Smooth muscle cell (in vitro differentiated cells): ENCODE data around the gene RIOX2. TPM values are rescaled to one million over a fixed set of nuclear protein-coding genes. Genes with fewer than 3 reads are reported as not detected.
A peak's percentile ranks its signal among the peaks of the same experiment; 100 is the strongest.

Experiments used
- DNase-seq: peaks from one replicate; lab custom pipeline; 2025; ENCODE audit not compliant: unreplicated experiment; lab: John Stamatoyannopoulos, UW
- H2AFZ ChIP-seq: fragments of 200-600 bp; sonication (generic); 2 replicates; pipeline ENCODE4 v1.6.0; 2016; ENCODE audit warnings: antibody characterized with exemption, low read depth, mild to moderate bottlenecking
- H3F3A ChIP-seq: fragments of 200-600 bp; sonication (generic); 2 replicates; pipeline ENCODE4 v1.6.0; 2017; ENCODE audit warnings: antibody characterized with exemption, low read depth
- H3K27ac ChIP-seq: fragments of 200-600 bp; sonication (generic); 2 replicates; pipeline ENCODE4 v1.5.1; 2016; ENCODE audit warnings: low read depth, mild to moderate bottlenecking
- H3K27me3 ChIP-seq: fragments of 200-600 bp; sonication (generic); 2 replicates; pipeline ENCODE4 v1.6.1; 2016; ENCODE audit warnings: low read depth, mild to moderate bottlenecking
- H3K36me3 ChIP-seq: fragments of 200-600 bp; sonication (generic); 2 replicates; pipeline ENCODE4 v1.5.1; 2016; ENCODE audit warnings: low read depth
- H3K4me1 ChIP-seq: fragments of 200-600 bp; sonication (generic); 2 replicates; pipeline ENCODE4 v1.5.1; 2016; ENCODE audit warnings: low read depth
- H3K4me2 ChIP-seq: fragments of 200-600 bp; sonication (generic); 2 replicates; pipeline ENCODE4 v1.6.0; 2016; ENCODE audit warnings: mild to moderate bottlenecking
- H3K4me3 ChIP-seq: fragments of 200-600 bp; sonication (generic); 2 replicates; pipeline ENCODE4 v1.5.1; 2016; ENCODE audit warnings: mild to moderate bottlenecking
- H3K79me2 ChIP-seq: fragments of 200-600 bp; sonication (generic); 2 replicates; pipeline ENCODE4 v1.6.0; 2016; ENCODE audit warnings: low read depth, mild to moderate bottlenecking
- H3K9ac ChIP-seq: fragments of 200-600 bp; sonication (generic); 2 replicates; pipeline ENCODE4 v1.6.0; 2016; ENCODE audit warnings: low read depth
- H3K9me3 ChIP-seq: fragments of 200-600 bp; sonication (generic); replicated peaks from 2 replicates; pipeline ENCODE4 v1.5.1; 2016; ENCODE audit warnings: low read depth
- H4K20me1 ChIP-seq: fragments of 200-600 bp; sonication (generic); 2 replicates; pipeline ENCODE4 v1.6.0; 2016; ENCODE audit warnings: low read depth
- WGBS: methylation state at CpG from one replicate; pipeline ENCODE4 v1.1.7; 2016; ENCODE audit warnings: low lambda C conversion rate; 5-methylcytosine and 5-hydroxymethylcytosine counted together
- polyA plus RNA-seq: library from polyadenylated mRNA; unstranded; fragments of >200 nt; fragmentation: Nextera tagmentation; extraction: Ambion mirVana; gene quantifications from 2 replicates; pipeline ENCODE4 v1.2.1, GENCODE V29; 2016
- total RNA-seq: library from RNA; depleted of rRNA; stranded (reverse); fragments of >200 nt; gene quantifications from 2 replicates; pipeline ENCODE4 v1.2.3, GENCODE V29; 2014
- TF ChIP-seq, protein P1 (sequence below): fragments of 200-600 bp; sonication (generic); IDR thresholded peaks from 2 replicates; pipeline ENCODE4 v1.5.1; 2017; ENCODE audit warnings: borderline replicate concordance, mild to moderate bottlenecking, antibody characterized with exemption; ENCODE audit not compliant: insufficient read depth, poor library complexity, severe bottlenecking

The RIOX2 gene
- total and polyA plus RNA-seq, 2 experiments from 2014 or later, result 14.6 to 17.8 TPM

DNA sequence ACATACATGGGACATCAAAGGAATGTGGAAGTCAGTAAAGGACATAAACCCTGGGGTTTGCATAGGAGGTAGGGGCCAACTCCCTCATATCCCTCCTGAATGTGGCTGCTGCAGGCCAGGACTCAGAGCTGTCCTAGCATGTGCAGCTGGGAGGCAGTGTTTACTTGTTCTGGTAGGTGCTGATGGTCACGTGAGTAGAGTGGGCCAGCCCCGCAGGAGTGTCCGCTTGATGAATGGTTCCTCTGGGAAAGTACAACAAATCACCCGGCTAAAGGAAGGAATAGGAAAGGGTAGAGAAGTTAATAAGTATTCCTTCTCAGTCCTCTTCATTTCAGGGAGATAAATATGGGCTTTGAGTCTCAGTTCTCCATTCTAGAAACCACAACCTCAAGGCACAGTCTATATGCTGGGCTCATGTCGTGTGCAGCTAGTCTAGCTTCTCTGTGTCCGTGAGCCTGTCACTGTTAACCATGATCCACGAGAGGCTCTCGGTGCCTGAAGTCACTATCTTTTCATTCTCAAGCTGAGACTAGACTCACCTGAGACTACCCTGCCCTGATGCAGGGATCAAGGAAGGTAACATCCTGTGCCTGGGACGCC lies 17.9 kb downstream of the RIOX2 start:
- Histone ChIP-seq H3K4me2 (no peak overlapping the region), H3K9ac (no peak overlapping the region), H3K36me3 (no peaks in the 10 kb centered on the region), H3K27ac (no peak overlapping the region), H3K4me3 (no peak overlapping the region), H3F3A (no peaks in the 10 kb centered on the region), H4K20me1 (no peaks in the 10 kb centered on the region), H3K4me1 (no peaks in the 10 kb centered on the region), H2AFZ (no peak overlapping the region), H3K27me3 (no peaks in the 10 kb centered on the region), H3K9me3 (no peaks in the 10 kb centered on the region), H3K79me2 (no peaks in the 10 kb centered on the region)
- 94% methylated on average over 9 of the region's 9 CpGs for WGBS
- DNase-seq, result no peak
- TF ChIP-seq, protein P1, sequence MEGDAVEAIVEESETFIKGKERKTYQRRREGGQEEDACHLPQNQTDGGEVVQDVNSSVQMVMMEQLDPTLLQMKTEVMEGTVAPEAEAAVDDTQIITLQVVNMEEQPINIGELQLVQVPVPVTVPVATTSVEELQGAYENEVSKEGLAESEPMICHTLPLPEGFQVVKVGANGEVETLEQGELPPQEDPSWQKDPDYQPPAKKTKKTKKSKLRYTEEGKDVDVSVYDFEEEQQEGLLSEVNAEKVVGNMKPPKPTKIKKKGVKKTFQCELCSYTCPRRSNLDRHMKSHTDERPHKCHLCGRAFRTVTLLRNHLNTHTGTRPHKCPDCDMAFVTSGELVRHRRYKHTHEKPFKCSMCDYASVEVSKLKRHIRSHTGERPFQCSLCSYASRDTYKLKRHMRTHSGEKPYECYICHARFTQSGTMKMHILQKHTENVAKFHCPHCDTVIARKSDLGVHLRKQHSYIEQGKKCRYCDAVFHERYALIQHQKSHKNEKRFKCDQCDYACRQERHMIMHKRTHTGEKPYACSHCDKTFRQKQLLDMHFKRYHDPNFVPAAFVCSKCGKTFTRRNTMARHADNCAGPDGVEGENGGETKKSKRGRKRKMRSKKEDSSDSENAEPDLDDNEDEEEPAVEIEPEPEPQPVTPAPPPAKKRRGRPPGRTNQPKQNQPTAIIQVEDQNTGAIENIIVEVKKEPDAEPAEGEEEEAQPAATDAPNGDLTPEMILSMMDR, result no peak

DNA sequence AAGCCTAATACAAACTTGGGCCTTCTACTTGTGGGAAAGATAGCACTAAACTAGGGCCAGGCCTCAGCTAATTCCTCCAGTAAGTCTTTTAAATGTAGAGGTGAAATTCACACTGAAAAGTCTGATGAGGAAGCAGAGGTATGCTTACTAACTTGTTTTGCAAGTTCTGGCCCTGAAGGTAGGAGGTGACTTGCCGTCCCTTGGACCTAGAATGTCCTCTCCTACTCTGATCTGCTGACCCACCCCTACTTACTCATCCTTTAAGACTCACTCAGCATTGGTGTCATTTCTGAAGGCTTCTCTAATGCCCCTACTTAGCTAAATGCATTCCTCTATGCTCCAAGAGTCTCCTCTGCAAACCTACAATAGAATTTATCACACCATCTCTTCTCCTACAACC lies 19.4 kb downstream of the RIOX2 start:
- peak overlapping the region; percentile 74 for H3K27ac ChIP-seq
- H3K9me3 ChIP-seq, result no peaks in the 10 kb centered on the region
- 68% methylated on average over 1 of the region's 1 CpG for WGBS
- no peaks in the 10 kb centered on the region for H3K36me3 ChIP-seq
- TF ChIP-seq, protein P1, result no peak
- H3K9ac ChIP-seq, result no peak overlapping the region
- H4K20me1 ChIP-seq, result no peaks in the 10 kb centered on the region
- no peaks in the 10 kb centered on the region for H3K27me3 ChIP-seq
- H2AFZ ChIP-seq, result no peak overlapping the region
- no peak overlapping the region for H3K4me3 ChIP-seq
- no peaks in the 10 kb centered on the region for H3K4me1 ChIP-seq
- no peak for DNase-seq
- H3K4me2 ChIP-seq, result no peak overlapping the region
- H3F3A ChIP-seq, result no peaks in the 10 kb centered on the region
- no peaks in the 10 kb centered on the region for H3K79me2 ChIP-seq

DNA sequence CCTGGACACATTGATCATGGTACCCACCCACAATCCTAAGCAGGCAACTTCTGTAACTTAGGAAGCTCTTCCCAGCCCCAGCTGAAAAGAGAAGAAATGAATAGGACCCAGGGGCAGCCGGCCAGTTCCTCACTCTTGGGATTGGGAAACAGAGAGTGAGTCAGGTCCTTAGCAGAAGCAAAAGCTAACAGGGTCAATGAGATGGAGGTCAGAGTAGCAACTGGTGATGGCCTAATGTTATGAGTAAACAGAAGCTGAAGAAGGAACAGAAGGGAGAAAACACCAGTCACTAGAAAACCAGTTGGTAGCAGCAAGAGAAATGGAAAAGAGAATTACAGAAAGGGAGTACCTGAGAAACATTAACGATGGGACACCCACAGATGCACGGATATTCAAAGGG lies 20.0 kb downstream of the RIOX2 start:
- no peak for DNase-seq
- Histone ChIP-seq H3K79me2 (no peaks in the 10 kb centered on the region), H3K36me3 (no peaks in the 10 kb centered on the region), H3K9ac (no peak overlapping the region), H3F3A (no peaks in the 10 kb centered on the region), H3K27ac (peak overlapping the region; percentile 74), H4K20me1 (no peaks in the 10 kb centered on the region), H3K27me3 (no peaks in the 10 kb centered on the region), H3K4me1 (no peaks in the 10 kb centered on the region), H3K4me3 (no peak overlapping the region), H3K4me2 (no peak overlapping the region), H2AFZ (no peak overlapping the region), H3K9me3 (no peaks in the 10 kb centered on the region)
- TF ChIP-seq, protein P1, result no peak
- WGBS, result 93% methylated on average over 3 of the region's 3 CpGs

DNA sequence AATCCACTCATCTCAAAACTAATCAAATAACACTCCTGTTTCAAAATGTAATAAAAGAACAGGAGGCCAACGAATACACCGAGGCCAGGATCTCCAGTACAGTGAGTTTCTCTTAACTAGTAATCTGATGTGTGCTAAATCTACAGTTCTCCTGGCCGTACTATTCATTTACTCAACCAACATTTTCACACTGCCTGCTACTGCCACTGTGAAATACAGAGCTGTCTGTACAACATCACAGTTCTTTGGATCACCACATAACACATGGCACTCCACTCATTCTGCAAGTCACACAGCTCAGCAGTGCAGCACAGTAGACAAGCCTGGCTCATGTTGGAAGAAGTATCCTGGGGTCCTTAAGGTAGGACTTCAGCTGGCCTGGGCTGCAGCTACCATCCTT lies 21.9 kb downstream of the RIOX2 start:
- H3K4me2 ChIP-seq, result no peak overlapping the region
- H3K27me3 ChIP-seq, result no peaks in the 10 kb centered on the region
- TF ChIP-seq, protein P1, result no peak
- H3K27ac ChIP-seq, result no peak overlapping the region
- H4K20me1 ChIP-seq, result no peaks in the 10 kb centered on the region
- WGBS, result 100% methylated on average over 3 of the region's 3 CpGs
- H3F3A ChIP-seq, result no peaks in the 10 kb centered on the region
- H3K4me1 ChIP-seq, result no peaks in the 10 kb centered on the region
- H2AFZ ChIP-seq, result no peak overlapping the region
- H3K79me2 ChIP-seq, result no peaks in the 10 kb centered on the region
- DNase-seq, result no peak
- H3K4me3 ChIP-seq, result no peak overlapping the region
- no peak overlapping the region for H3K9ac ChIP-seq
- H3K9me3 ChIP-seq, result no peaks in the 10 kb centered on the region
- H3K36me3 ChIP-seq, result no peaks in the 10 kb centered on the region
